Islet precursor cell (in vitro differentiated cells): ENCODE measurements around the gene NRF1.

Experiments
- DNase-seq: peaks from one replicate; pipeline ENCODE4 v3.0.0-alpha.2; 2018

NRF1 gene

DNA sequence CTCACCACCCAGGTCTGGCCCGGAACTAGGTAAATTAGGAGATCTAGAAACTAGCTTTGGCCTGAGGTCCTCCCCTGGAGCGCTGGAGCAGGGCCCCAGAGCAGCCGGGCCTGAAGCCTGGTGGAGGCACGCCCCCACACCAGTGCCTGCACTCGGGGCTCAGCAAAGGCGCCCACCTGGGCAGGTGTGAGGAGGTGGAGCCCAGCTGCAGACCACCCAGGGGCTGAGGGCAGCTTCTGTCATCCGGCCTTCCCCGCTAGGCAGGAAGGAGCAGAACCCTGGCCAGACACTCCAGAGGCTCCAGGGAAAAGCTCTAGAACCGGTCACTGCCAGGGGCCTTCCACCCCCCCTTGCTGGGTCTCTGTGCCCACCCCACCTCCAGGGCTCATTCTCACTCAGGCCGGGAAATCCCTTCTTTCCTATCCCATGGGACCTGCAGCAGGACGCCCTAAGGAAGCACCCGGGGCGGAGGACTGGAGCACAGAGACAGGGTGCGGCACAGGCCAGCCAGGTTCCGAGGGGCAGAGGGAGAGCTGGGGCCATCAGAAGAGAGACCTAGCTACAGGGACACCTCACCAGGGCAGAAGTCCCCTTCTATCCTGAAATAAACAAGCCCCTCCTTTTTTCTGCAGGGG, 161.2 kb downstream of the NRF1 start:
- no peak for DNase-seq

DNA sequence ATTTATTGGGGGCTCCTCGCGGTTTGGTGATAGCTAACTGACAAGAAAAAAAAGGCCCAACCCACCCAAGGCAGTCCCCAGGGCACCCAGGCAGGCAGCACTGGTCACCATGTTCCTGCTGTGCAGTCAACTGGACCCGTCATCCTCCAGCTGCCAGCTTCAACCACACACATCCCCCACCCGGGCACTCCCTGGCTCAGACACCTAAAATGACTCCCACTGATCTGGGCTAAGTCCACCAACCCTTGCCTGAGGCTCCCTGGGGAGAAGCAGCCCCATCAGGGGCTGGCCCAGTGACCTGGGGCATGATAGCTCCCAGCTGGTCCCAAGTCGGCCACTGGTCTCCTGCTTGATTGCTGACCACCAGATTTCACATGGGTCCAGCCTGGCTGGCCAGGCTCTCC, 161.8 kb downstream of the NRF1 start:
- DNase-seq: no peak

DNA sequence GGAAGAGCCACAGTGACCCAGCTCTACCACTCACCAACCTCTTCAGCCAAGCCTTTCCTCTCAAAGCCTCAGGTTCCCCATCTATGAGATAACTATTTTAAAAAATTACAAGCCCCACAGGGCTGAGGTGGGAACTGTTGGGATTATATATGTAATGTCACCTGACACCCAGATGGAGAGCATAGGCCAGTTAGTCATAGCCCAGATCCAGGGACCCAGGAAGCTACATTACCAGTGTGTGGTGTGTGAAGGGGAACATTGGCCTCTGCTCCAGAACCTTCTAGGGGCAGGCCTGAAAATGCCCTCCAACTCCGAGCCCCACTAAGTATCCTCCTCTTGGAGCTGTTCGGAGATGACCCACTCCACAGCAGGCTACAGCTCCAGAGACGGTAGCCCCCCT, 162.4 kb downstream of the NRF1 start:
- DNase-seq: no peak

DNA sequence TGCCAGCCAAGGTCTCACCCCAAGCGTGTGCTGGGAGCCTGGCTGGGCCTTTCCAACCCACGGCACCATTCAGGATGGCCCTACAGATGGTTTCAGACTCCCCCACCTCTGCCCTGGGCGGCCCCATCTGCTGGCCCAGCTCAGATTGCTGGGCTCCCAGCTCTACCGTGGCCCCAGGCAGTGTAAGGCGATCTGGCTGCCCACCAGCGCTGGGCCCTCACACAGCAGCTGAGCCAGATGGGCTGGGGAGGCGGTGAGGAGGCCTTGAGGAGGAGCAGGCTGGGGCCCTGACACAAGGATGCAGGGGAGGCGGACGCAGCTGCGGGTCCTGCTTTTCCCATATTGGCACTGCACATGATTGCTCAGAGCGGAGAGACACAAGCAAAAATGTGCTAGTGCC, 162.8 kb downstream of the NRF1 start:
- DNase-seq: no peak

DNA sequence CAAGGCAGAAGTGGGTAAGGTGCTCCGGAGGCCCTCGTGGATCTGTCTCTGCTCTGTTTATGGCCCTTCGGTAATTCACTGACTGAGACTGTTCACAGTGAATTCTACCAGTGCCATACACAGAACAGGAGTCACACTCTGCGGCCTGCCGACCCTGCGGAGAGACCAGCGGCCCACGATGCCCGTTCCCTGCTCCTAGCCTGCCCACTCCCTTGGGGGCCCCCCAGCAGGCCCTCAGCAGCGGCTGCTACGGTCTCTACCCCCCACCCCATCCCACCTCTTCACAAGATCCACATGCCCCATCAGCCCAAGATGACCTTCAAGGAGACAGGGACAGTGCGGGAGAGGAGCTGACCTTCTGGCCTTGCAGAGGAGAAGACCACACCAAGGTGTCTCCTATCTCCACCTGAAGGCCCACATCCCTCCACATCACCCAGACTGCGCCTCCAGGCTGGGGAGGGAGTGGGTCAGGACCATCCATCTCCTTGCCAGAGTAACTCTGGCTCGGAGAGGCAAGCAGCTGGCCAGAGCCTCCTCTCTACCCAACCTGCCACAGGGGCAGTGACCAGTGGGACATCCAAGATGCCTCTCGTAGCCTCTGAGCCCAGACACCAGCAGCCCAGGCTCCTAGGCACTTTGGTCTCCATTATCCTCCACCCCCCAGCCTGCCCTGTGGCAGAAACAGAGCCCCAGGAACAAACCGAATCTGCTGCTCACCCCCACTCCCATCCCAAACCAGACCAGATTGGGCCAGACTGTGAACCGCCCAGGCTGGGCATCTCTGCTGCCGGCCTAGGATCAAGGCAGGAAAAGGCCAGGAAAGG, 163.6 kb downstream of the NRF1 start:
- no peak for DNase-seq

DNA sequence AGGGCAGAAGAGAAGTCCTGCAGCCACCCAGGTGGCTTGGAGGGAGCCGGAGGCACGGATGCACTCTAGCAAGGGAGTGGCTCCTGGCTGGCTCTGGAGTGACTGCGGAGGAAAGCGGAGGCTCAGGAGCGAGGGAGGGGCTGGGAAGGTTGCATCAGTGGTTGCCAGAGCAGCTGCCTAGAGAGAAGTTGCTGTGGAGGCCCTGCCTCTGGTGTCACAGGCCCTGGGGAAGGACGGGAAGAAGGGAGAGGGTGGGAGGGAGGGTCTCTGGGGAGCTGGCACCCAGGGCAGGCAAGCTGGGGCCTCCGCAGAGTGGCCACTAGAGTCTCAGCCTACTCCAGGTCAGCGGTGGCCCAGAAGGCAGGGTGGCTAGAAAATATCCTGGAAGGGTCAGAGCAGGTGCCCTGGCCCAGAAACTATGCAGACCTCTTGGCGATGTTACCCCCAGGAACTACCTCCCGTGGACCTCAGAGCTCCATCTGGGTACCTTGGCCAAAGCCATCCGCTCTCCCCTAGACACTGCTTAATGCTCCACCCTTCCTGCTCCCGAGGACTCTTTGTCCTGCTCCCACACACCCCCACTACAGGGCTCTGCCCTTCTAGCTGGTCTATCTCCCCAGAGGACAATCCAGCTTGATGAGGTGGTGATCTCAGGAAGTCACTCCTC, 164.3 kb downstream of the NRF1 start:
- peak; percentile 79 for DNase-seq

DNA sequence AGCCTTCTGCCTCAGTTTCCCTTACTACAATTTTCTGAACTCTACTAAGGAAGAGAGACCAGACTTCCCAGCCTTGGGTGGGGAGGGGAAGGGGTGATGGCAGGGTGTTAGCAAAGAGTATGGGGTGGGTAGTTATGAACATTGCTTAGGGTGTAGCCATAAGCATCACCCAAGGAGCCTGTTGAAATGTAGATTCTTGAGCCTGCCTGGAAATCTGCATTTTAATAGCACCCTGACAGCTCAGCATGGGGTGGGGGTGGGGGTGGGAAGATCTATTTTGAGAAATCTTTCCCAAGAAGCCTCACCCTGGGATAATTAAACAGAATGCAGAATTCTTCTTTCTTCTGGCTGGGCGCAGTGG, 164.8 kb downstream of the NRF1 start:
- no peak for DNase-seq

DNA sequence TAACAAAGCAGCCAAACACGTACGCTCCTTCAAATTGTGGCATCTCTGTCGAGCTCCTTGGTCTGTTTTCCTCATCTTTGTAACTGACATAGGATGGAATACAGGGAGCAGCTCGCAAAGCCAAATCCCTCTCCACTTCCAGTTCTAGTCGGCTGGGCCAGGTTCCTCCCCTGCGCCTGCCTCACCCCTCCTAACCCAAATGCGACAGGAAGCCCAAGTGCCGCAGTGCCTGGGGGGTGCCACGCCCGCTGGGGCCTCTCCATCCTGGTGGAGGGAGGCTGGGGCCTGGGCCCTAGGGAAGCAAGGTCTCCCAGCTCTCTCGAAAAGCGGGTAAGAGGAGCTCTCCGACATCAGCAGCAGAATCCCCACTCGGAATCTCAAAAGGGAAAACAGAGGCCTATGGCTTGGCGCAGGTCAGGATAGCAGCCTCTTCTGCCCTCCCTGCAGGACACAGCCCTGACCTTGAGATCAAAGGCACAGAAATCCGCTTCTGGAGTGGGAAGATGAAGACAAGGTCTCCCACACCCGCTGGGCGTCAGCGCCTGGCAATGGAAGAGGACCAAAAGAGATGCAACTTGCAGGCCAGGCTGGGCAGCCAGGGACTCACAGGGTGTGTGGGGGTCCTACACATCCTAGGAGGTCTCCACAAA, 165.8 kb downstream of the NRF1 start:
- no peak for DNase-seq

DNA sequence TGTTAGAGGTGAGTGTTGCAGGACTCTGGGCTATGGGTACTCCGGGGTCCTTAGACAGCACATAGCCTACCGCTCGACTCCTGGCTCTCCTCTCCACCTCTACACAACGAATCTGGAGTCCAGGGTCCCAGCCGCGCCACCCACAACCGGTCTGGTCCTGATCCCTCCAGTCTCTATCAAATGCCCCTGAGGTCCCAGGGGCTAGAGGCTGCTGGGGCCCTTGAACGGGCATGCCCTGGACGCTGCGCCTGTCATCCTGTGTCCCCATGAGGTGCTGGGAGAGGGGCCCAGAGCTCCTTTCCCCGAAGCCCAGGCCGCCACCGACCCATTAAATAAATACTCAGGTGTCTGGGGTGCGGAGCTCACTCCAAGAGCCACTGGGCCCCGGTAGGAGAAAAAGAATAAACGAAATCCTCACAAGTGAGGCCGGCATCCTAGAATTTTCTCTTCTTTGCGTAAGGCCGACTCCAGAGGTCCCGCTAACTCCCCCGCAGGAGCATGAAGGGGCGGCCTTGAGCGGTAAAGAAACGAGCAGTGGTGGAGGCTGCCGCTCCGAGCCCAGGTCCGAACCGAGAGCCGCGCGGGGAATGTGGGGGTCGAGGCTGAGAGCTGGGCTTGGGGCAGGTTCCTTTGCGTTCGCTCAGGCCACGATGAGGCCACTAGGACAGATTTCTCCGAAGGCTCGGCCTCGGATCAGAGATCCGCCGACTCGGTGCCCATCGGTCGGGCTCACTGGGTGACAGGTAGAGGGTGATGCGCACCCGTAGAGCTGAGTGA, 166.7 kb downstream of the NRF1 start:
- DNase-seq: no peak

DNA sequence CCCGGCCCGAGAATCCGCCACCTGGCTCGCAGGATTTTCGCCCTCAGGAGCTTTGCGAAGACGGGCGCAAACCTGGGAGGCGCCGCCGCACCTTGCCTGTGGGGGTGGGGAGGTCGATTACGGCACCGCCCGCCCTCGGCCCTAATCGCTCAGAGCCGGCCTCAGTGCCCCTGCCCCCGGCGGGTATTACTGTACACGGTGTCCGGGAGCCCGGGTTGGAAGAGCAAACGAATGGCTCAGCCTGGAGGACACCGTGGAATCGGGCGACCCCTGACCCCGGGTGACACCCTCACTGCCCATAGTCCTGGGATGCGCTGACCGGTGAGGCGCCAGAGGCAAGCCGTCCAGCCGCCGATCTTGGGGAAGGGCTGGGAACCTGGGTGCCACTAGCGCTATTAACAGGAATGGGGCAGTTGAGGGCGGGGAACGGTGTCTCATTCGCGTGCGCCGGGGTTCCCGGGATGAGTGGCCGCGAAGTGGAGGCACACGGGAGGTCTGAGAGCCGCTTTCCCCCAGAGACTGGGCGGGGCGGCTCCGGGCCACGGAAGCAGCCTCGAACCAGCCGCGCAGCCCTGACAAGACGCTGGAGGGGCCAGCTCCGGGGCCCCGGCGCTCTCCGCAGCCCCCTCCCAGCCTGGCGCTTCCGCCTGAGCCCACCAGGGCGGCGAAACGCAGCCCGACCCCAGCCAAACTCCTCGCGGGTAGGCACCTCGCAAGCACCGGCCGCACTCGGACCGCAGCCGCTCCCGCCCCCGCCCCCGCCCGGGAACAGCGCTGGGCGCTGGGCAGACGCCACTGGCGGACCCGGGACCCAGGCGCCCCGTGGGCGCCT, 167.5 kb downstream of the NRF1 start:
- DNase-seq: no peak

DNA sequence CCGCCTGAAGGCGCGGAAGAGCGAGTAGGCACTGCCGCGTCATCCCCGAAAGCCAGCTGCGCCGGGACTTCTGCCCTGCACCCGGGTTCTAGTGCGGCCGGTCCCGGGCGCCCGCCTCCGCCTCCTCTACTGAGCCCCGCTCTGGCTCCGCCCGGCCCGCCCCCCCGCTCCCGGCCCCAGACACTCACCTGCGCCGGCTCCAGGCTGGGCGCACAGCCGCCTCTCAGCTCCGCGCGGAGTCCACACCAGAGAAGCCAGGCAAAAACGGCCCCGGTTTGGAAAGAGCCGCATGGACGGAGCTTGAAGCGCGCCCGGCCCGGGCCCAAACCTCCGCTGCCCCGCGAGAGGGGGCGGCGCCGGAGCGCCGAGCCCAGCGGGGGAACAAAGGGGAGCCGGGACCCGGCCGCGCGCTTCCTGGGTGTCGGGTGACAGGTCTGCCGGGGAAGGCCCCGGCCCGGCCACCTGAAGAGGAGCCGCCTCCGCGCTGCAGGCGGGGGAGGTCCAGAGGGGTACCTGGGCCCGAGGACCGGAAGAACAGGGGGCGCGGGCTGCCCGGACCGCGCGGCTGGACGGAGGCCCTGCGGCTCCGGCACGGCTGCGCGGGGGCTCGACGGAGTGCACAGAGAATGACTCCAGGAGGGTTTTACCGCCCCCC, 168.2 kb downstream of the NRF1 start:
- no peak for DNase-seq

DNA sequence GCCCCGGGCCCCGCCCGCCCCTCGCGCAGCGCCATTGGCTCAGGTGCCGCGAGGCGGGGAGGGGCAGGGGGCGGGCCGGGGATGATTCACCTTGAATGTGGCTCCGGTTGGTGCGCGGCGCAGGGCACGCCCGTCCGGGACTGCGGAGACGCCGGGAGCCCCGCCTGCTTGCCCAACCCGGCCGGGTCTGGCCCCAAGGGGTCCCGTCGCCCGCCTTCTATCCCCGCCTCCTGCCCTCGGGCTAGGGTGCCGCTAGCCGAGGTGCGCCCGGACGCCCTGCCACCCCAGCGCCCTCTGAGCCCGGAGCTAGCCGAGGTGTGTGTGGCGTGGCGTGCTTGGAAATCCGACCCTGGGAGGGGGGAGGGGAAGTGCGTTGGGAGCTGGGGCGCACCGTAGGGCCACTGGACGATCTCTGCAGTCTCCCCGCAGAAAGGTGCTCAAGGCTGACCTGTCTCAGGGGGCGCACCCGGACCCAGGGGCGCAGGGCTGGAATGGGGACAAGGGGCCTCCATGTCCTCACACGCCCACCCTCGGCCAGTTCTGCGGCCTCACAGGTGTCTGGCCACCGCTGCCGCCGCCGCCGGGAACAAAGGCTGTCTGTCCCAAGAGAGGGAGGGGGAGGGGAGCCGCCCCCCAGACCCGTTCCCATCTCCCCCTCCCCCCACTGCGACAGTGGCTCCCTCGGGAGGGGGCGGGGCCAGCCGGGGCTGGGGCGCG, 168.9 kb downstream of the NRF1 start:
- peak; percentile 96 for DNase-seq

DNA sequence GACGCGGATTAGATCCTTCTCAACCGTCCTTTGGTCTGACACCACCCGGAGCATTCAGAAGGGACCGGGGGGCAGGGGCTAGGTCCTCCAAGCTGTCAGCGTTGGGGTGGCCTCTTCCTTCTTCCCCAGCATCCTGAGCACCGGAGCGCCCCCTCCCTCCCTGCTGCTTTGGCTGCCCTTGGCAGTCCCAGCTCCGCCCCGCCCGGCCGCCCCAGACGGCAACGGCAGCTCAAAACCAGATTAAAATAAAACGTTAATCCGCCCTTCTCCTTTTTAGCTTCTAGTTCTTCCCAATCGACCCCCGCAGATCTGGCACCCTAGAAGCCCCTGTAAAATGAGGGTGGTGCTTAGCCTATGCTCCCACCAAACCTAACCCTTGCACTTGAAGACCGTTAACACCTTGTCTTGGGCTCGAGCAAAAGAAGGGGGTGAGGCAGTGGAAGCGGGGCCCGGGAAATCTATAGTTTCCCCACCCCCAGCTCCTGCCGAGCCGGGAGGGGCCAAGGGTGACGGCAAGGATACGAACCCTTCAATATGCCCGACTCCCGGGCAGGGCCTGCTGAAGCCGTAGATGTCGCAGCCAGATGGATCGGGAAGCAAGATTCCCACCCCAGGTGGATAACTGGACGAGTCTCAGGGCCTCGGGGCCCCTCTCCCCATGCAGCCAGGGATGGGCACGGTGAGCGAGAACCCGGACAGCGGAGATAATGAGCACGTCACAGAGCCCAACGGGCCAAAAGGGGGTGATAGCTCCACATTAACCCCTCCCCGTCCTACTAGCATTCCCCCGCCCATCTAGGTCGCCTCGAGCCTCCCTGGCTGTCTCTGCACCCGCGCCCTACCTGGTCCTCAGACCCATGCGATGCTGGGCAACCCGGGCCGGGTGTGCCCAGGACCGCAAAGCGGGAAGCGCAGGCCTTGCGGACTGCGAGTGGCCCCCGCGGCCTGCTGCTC, 169.7 kb downstream of the NRF1 start:
- DNase-seq: no peak

DNA sequence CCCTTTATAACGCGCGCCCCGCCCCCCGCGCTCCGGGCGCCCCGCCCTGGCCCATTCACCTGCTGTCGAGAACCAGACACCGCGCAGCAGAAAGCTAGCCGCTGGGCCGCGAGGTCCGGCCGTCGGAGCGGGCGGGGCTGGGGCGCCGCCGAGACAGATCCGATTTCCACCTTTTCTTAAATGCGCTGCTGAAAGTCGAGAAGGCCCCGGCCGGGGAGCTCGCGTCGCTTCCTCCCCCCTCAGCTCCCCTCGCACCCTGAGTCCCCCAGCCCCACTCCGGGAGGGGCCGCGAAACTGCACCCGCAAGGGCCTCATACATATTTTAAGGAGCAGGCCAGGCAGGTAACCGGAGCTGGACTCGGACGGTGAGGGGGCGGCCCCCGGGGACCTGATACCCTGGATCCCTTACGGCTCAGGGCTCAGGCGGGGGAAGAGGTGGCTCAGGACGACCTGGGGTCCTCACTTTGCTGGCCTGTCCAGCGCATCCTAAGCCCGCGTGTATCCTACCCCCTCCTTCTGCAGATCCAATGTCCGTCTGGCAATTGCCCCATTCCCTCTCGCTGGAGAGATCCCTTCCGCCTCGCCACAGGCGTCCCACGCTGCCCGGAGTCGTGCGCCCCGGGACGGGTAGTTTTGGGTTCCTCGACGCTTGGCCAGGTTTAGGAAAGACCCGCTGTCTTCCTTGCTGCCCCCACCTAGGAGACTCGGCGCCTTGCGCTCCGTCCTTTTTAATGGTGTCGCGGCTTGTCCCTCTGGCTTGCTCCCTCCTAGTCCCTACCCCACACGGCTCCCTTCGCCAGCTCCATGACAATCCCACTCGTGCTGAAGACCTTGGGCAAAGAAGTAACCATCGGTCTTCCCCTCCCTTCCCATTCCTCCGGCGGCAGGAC, 170.7 kb downstream of the NRF1 start:
- DNase-seq: no peak

DNA sequence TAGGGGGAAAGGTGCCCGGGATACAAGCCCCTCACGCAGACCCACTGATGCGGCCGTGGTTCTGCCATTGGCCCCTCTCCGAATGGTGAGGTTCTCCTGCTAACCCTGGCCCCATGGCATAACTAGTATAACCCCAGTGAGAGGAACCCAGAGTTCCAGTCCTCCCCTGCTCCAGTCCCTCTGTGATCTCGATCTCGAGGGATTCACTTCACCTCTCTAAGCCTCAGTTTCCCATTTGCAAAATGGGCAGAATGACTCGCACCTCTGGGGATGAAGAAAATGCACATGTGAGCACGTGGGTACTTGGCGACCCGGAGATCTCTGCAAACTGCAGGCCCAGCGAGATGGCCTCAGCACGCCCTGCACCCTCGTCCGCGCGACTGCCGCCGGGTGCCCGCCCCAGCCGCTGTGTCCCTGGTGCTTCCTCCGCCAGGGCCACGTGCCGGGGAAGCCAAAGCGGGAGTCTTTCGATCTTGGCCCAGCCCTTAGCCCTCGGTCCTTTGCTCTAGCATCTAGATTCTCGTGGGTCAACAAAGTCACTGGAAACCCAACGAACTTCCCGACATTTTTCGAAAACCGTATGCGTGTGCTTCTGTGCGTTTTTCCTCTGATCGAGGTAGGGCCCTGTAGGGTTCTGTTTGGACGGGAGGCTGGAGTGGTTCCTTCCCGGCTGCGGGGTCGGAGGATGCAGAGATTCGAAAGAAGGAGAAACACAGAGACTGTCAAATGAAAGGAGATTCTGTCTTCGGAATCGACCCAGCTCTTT, 171.5 kb downstream of the NRF1 start:
- DNase-seq: no peak

DNA sequence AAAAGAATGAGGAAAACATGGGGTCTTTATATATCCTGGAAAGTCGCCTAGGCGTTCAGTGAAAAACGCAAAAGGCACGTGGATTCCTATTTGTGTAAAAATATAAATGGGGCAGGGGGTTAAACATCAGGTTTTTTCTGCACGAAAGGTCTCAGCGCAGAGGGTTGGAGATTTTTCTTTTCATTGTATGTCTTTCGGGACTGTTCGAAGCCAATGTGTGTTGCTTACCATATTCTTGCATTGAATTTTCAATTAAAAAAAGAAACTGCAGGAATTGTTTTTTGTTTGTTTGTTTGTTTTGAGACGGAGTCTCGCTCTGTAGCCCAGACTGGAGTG, 172.0 kb downstream of the NRF1 start:
- DNase-seq: no peak

DNA sequence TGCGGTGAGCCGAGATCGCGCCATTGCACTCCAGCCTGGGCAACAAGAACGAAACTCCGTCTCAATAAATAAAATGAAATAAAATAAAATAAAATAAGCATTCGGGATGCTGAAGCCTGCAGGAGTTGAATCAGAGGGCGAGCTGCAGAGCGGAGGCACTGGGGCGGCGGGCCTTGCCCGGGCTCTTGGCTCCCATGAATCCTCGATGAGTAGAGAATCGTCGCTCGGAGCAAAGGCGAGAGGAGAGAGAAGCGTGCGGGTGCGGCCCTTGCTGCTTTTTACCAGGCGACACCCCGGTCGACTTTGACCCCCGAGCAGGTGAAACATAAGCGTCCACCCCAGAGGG, 172.9 kb downstream of the NRF1 start:
- DNase-seq: no peak
